GM23338 (cell line): ENCODE results near the gene FRMD4A. TPM values are rescaled to one million over a fixed set of nuclear protein-coding genes. Genes with fewer than 3 reads are reported as not detected.

Source experiments
- ATAC-seq: fragments of 200-7000 bp; cut with Tn5 transposase; 3 replicates; pipeline ENCODE4 v1.9.1; 2020
- DNase-seq: peaks from one replicate; pipeline ENCODE4 v3.0.0-alpha.2; 2015; ENCODE audit warnings: low spot score
- H2AFZ ChIP-seq: fragments of 200-600 bp; sonication (generic); 2 replicates; pipeline ENCODE4 v1.8.0; 2016; ENCODE audit warnings: antibody characterized with exemption, mild to moderate bottlenecking, moderate library complexity
- H3F3A ChIP-seq: fragments of 200-600 bp; sonication (generic); replicated peaks from 2 replicates; pipeline ENCODE4 v1.8.0; 2017; ENCODE audit warnings: antibody characterized with exemption, mixed run types, low read depth
- H3K27ac ChIP-seq: fragments of 200-600 bp; sonication (generic); 2 replicates; pipeline ENCODE4 v1.6.1; 2016; ENCODE audit warnings: low read depth
- H3K27me3 ChIP-seq: fragments of 200-600 bp; sonication (generic); 2 replicates; pipeline ENCODE4 v1.8.0; 2016; ENCODE audit warnings: mild to moderate bottlenecking, mixed run types, moderate library complexity; ENCODE audit not compliant: insufficient read depth
- H3K36me3 ChIP-seq: fragments of 200-600 bp; sonication (generic); 2 replicates; pipeline ENCODE4 v1.8.0; 2016; ENCODE audit warnings: mild to moderate bottlenecking; ENCODE audit not compliant: insufficient read depth
- H3K4me1 ChIP-seq: fragments of 200-600 bp; sonication (generic); 2 replicates; pipeline ENCODE4 v1.8.0; 2016; ENCODE audit warnings: mild to moderate bottlenecking, moderate library complexity; ENCODE audit not compliant: insufficient read depth
- H3K4me2 ChIP-seq: fragments of 200-600 bp; sonication (generic); 2 replicates; pipeline ENCODE4 v1.7.1; 2017; ENCODE audit warnings: mixed run types
- H3K4me3 ChIP-seq: fragments of 200-600 bp; sonication (generic); 2 replicates; pipeline ENCODE4 v1.6.1; 2016; ENCODE audit warnings: mixed run types
- H3K79me2 ChIP-seq: fragments of 200-600 bp; sonication (generic); replicated peaks from 2 replicates; pipeline ENCODE4 v1.8.0; 2017; ENCODE audit warnings: mild to moderate bottlenecking; ENCODE audit not compliant: insufficient read depth
- H3K9me2 ChIP-seq: fragments of 200-600 bp; sonication (generic); 2 replicates; pipeline ENCODE4 v1.8.0; 2017; ENCODE audit not compliant: insufficient read depth
- H4K20me1 ChIP-seq: fragments of 200-600 bp; sonication (generic); replicated peaks from 2 replicates; pipeline ENCODE4 v1.8.0; 2017; ENCODE audit warnings: mild to moderate bottlenecking; ENCODE audit not compliant: insufficient read depth
- H3K27ac Mint-ChIP-seq: 2 replicates; pipeline ENCODE4 v1.8.0; 2020; ENCODE audit warnings: inconsistent platforms, mild to moderate bottlenecking, moderate library complexity, mixed read lengths
- H3K27me3 Mint-ChIP-seq: 3 replicates; pipeline ENCODE4 v1.8.0; 2022; ENCODE audit warnings: low read depth, mild to moderate bottlenecking, moderate library complexity, mixed read lengths, inconsistent platforms; ENCODE audit not compliant: insufficient read depth, poor library complexity
- H3K36me3 Mint-ChIP-seq: 3 replicates; pipeline ENCODE4 v1.8.0; 2021; ENCODE audit warnings: low read depth, mild to moderate bottlenecking, inconsistent platforms, moderate library complexity, mixed read lengths
- H3K4me1 Mint-ChIP-seq: 3 replicates; pipeline ENCODE4 v1.8.0; 2020; ENCODE audit warnings: mild to moderate bottlenecking, inconsistent platforms, mixed read lengths
- H3K4me3 Mint-ChIP-seq: 3 replicates; pipeline ENCODE4 v1.8.0; 2021; ENCODE audit warnings: moderate library complexity, mild to moderate bottlenecking, inconsistent platforms, mixed read lengths
- H3K9me3 Mint-ChIP-seq: 3 replicates; pipeline ENCODE4 v1.8.0; 2020; ENCODE audit warnings: moderate library complexity, mild to moderate bottlenecking, inconsistent platforms, mixed read lengths
- EZH2 ChIP-seq: fragments of 200-600 bp; sonication (generic); IDR thresholded peaks from one replicate; pipeline ENCODE4 v1.8.0; 2017; ENCODE audit warnings: antibody characterized with exemption, mild to moderate bottlenecking, low read depth; ENCODE audit not compliant: unreplicated experiment
- POLR2AphosphoS5 ChIP-seq: IDR thresholded peaks from 2 replicates; pipeline ENCODE4 v1.6.1; 2016; ENCODE audit warnings: antibody characterized with exemption, low read depth
- REST ChIP-seq: IDR thresholded peaks from one replicate; pipeline ENCODE4 v1.6.1; 2018; ENCODE audit warnings: antibody characterized with exemption; ENCODE audit not compliant: unreplicated experiment
- STAT1 ChIP-seq: IDR thresholded peaks from one replicate; pipeline ENCODE4 v1.6.1; 2016; ENCODE audit warnings: antibody characterized with exemption; ENCODE audit not compliant: unreplicated experiment
- polyA plus RNA-seq: library from polyadenylated mRNA; unstranded; fragments of >200 nt; fragmentation: Nextera tagmentation; extraction: Ambion mirVana; gene quantifications from 2 replicates; pipeline ENCODE4 v1.2.1, GENCODE V29; 2016
- total RNA-seq: library from RNA; depleted of rRNA; stranded (reverse); fragments of >200 nt; shearing (Covaris generic); gene quantifications from 2 replicates; pipeline ENCODE4 v1.2.3, GENCODE V29; 2014
- TF ChIP-seq, protein P1 (sequence below): fragments of 250-450 bp; sonication (Bioruptor Pico); IDR thresholded peaks from 2 replicates; pipeline ENCODE4 v1.5.0; 2020; ENCODE audit warnings: mild to moderate bottlenecking, moderate library complexity
- TF ChIP-seq, protein P2 (sequence below), 2 experiments: fragments of 200-600 bp in 1 of 2; sonication (generic) in 1 of 2; conservative IDR thresholded peaks; 2 replicates each; pipeline versions ENCODE4 v1.5.1 to v1.6.1; 2016 to 2017; ENCODE audit warnings: antibody characterized with exemption in 2 of 2, low read depth in 2 of 2, mild to moderate bottlenecking in 2 of 2, moderate library complexity in 1 of 2

FRMD4A gene
- total and polyA plus RNA-seq, 2 experiments from 2014 or later = 14.0 to 20.1 TPM

DNA sequence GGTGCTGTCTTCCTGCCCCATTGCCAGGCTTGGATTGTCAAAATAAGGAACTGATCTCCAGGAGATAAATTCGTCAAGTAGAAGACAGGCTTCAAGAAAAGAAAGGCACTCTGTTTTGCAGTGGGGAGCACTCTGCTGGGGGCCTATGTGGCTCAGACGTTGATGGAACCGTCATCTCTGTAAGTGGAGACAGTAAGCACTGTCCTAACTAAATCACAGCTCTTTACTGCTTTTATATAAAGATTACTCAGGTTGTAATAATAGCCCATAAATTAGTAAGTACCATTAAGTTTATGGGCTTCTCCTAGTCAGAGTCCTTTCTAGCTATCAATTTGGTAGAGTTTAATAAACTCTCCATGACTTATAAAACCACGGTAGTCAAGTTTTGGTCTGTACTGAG, 249.9 kb downstream of the FRMD4A start:
- no peak overlapping the region for H3K4me3 Mint-ChIP-seq
- peaks cover 7% of the 10 kb centered on the region; the same call in 1 of the 2 replicates for H3K9me2 ChIP-seq
- H3K36me3 Mint-ChIP-seq = no peaks in the 10 kb centered on the region
- no peak overlapping the region for H2AFZ ChIP-seq
- no peak overlapping the region for H3K27ac Mint-ChIP-seq
- ATAC-seq (no peak), DNase-seq (no peak)
- H3K79me2 ChIP-seq = no peaks in the 10 kb centered on the region
- H3K4me3 ChIP-seq = no peak overlapping the region
- no peaks in the 10 kb centered on the region for H4K20me1 ChIP-seq
- H3K4me2 ChIP-seq = no peak overlapping the region
- H3K27ac ChIP-seq = no peak overlapping the region
- H3K9me3 Mint-ChIP-seq = no peaks in the 10 kb centered on the region; the same call in 2 of the 3 replicates
- peaks cover 7% of the 10 kb centered on the region; the same call in 1 of the 3 replicates for H3K4me1 Mint-ChIP-seq
- H3K4me1 ChIP-seq = no peaks in the 10 kb centered on the region
- no peaks in the 10 kb centered on the region for H3F3A ChIP-seq
- no peaks in the 10 kb centered on the region for H3K27me3 ChIP-seq
- TF ChIP-seq, protein P1, sequence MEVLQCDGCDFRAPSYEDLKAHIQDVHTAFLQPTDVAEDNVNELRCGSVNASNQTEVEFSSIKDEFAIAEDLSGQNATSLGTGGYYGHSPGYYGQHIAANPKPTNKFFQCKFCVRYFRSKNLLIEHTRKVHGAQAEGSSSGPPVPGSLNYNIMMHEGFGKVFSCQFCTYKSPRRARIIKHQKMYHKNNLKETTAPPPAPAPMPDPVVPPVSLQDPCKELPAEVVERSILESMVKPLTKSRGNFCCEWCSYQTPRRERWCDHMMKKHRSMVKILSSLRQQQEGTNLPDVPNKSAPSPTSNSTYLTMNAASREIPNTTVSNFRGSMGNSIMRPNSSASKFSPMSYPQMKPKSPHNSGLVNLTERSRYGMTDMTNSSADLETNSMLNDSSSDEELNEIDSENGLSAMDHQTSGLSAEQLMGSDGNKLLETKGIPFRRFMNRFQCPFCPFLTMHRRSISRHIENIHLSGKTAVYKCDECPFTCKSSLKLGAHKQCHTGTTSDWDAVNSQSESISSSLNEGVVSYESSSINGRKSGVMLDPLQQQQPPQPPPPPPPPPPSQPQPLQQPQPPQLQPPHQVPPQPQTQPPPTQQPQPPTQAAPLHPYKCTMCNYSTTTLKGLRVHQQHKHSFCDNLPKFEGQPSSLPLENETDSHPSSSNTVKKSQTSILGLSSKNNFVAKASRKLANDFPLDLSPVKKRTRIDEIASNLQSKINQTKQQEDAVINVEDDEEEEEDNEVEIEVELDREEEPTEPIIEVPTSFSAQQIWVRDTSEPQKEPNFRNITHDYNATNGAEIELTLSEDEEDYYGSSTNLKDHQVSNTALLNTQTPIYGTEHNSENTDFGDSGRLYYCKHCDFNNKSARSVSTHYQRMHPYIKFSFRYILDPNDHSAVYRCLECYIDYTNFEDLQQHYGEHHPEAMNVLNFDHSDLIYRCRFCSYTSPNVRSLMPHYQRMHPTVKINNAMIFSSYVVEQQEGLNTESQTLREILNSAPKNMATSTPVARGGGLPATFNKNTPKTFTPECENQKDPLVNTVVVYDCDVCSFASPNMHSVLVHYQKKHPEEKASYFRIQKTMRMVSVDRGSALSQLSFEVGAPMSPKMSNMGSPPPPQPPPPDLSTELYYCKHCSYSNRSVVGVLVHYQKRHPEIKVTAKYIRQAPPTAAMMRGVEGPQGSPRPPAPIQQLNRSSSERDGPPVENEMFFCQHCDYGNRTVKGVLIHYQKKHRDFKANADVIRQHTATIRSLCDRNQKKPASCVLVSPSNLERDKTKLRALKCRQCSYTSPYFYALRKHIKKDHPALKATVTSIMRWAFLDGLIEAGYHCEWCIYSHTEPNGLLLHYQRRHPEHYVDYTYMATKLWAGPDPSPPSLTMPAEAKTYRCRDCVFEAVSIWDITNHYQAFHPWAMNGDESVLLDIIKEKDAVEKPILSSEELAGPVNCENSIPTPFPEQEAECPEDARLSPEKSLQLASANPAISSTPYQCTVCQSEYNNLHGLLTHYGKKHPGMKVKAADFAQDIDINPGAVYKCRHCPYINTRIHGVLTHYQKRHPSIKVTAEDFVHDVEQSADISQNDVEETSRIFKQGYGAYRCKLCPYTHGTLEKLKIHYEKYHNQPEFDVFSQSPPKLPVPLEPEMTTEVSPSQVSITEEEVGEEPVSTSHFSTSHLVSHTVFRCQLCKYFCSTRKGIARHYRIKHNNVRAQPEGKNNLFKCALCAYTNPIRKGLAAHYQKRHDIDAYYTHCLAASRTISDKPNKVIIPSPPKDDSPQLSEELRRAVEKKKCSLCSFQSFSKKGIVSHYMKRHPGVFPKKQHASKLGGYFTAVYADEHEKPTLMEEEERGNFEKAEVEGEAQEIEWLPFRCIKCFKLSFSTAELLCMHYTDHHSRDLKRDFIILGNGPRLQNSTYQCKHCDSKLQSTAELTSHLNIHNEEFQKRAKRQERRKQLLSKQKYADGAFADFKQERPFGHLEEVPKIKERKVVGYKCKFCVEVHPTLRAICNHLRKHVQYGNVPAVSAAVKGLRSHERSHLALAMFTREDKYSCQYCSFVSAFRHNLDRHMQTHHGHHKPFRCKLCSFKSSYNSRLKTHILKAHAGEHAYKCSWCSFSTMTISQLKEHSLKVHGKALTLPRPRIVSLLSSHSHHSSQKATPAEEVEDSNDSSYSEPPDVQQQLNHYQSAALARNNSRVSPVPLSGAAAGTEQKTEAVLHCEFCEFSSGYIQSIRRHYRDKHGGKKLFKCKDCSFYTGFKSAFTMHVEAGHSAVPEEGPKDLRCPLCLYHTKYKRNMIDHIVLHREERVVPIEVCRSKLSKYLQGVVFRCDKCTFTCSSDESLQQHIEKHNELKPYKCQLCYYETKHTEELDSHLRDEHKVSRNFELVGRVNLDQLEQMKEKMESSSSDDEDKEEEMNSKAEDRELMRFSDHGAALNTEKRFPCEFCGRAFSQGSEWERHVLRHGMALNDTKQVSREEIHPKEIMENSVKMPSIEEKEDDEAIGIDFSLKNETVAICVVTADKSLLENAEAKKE (CRISPR knock-in tag) = no peak
- no peak for TF ChIP-seq REST
- no peak for TF ChIP-seq STAT1
- TF ChIP-seq, protein P2, sequence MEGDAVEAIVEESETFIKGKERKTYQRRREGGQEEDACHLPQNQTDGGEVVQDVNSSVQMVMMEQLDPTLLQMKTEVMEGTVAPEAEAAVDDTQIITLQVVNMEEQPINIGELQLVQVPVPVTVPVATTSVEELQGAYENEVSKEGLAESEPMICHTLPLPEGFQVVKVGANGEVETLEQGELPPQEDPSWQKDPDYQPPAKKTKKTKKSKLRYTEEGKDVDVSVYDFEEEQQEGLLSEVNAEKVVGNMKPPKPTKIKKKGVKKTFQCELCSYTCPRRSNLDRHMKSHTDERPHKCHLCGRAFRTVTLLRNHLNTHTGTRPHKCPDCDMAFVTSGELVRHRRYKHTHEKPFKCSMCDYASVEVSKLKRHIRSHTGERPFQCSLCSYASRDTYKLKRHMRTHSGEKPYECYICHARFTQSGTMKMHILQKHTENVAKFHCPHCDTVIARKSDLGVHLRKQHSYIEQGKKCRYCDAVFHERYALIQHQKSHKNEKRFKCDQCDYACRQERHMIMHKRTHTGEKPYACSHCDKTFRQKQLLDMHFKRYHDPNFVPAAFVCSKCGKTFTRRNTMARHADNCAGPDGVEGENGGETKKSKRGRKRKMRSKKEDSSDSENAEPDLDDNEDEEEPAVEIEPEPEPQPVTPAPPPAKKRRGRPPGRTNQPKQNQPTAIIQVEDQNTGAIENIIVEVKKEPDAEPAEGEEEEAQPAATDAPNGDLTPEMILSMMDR (conservative IDR thresholded peaks at IDR 0.05; ENCODE audit: low read depth in 2 of 2) = no peak
- no peak for TF ChIP-seq POLR2AphosphoS5
- TF ChIP-seq EZH2 = no peak
- peaks cover 2% of the 10 kb centered on the region for H3K27me3 Mint-ChIP-seq
- no peaks in the 10 kb centered on the region for H3K36me3 ChIP-seq
